Measurements from ENCODE around the gene SLC4A9.
A peak's percentile ranks its signal among the peaks of the same experiment; 100 is the strongest.
"Not testable (repeated sequence)": the region's sequence is repeated elsewhere in the genome, so short reads cannot be mapped to it uniquely, and the experiment has no call there.

Gene SLC4A9

GRCh38 chr5:140338336-140338735 is 21.7 kb upstream of the SLC4A9 start:
- no peak for ATAC-seq

GRCh38 chr5:140338908-140339307 is 21.1 kb upstream of the SLC4A9 start:
- ATAC-seq, result no peak

- ATAC-seq, result no peak
These were observed 20.4 kb upstream of the SLC4A9 start for GRCh38 chr5:140339636-140340035.

GRCh38 chr5:140340605-140341121 is 19.3 kb upstream of the SLC4A9 start:
- ATAC-seq, result no peak

GRCh38 chr5:140341591-140341990 is 18.4 kb upstream of the SLC4A9 start:
- no peak for ATAC-seq

- ATAC-seq, result no peak
These were observed 17.7 kb upstream of the SLC4A9 start for GRCh38 chr5:140342287-140342686.

GRCh38 chr5:140342896-140343295 is 17.1 kb upstream of the SLC4A9 start:
- no peak for ATAC-seq

- not testable (repeated sequence) for ATAC-seq
These were observed 16.1 kb upstream of the SLC4A9 start for GRCh38 chr5:140343849-140344248.

- ATAC-seq, result peak; percentile 36 to 44
These were observed 15.1 kb upstream of the SLC4A9 start for GRCh38 chr5:140344683-140345423.

GRCh38 chr5:140345919-140346347 is 14.1 kb upstream of the SLC4A9 start:
- ATAC-seq, result peak in 1 of 2 donors; percentile 3

GRCh38 chr5:140346348-140347221 is 13.4 kb upstream of the SLC4A9 start, which contains the start of gene HBEGF:
Gene HBEGF, minus strand, starts transcription at chr5:140346603. Its CDS starts 275 bp downstream, at chr5:140346328.
- ATAC-seq, result peak; percentile 61 to 64

- ATAC-seq, result no peak
These were observed 12.6 kb upstream of the SLC4A9 start for GRCh38 chr5:140347360-140347759.

- ATAC-seq, result no peak
These were observed 11.9 kb upstream of the SLC4A9 start for GRCh38 chr5:140348104-140348503.

GRCh38 chr5:140349244-140349643 is 10.8 kb upstream of the SLC4A9 start:
- ATAC-seq, result no peak

GRCh38 chr5:140351609-140352334 is 8.2 kb upstream of the SLC4A9 start:
- peak; percentile 72 to 79 for ATAC-seq

GRCh38 chr5:140355546-140355945 is 4.4 kb upstream of the SLC4A9 start:
- no peak for ATAC-seq

- ATAC-seq, result no peak
These were observed 2.9 kb upstream of the SLC4A9 start for GRCh38 chr5:140356853-140357725.

- peak; percentile 93 to 95 for ATAC-seq
These were observed 2.3 kb upstream of the SLC4A9 start for GRCh38 chr5:140357726-140358093.

- ATAC-seq, result no peak
These were observed 1.2 kb upstream of the SLC4A9 start for GRCh38 chr5:140358738-140359310.

- ATAC-seq, result no peak
These were observed 886 bp downstream of the SLC4A9 start for GRCh38 chr5:140360681-140361479.

- ATAC-seq, result no peak
These were observed 1.9 kb downstream of the SLC4A9 start for GRCh38 chr5:140361901-140362300.
